Skin of body (tissue), 2 donors: ENCODE results near the gene LPCAT1. TPM values are rescaled to one million over a fixed set of nuclear protein-coding genes. Genes with fewer than 3 reads are reported as not detected.

Experiments
- DNase-seq: peaks from one replicate; lab custom pipeline; 2025; lab: John Stamatoyannopoulos, UW
- total RNA-seq: library from RNA; depleted of rRNA; stranded (reverse); fragments of >200 nt; gene quantifications from one replicate; pipeline ENCODE4 v1.2.3, GENCODE V29; 2014

Gene LPCAT1
- total RNA-seq, 1 donor from 2014 or later, result 25.1 TPM

GRCh38 chr5:1445313-1445688 is 78.5 kb downstream of the LPCAT1 start, which contains the start of gene SLC6A3:
SLC6A3 (minus strand) TSS chr5:1445440; CDS start chr5:1443197, 2,243 bp downstream.
- no peak for DNase-seq

DNA sequence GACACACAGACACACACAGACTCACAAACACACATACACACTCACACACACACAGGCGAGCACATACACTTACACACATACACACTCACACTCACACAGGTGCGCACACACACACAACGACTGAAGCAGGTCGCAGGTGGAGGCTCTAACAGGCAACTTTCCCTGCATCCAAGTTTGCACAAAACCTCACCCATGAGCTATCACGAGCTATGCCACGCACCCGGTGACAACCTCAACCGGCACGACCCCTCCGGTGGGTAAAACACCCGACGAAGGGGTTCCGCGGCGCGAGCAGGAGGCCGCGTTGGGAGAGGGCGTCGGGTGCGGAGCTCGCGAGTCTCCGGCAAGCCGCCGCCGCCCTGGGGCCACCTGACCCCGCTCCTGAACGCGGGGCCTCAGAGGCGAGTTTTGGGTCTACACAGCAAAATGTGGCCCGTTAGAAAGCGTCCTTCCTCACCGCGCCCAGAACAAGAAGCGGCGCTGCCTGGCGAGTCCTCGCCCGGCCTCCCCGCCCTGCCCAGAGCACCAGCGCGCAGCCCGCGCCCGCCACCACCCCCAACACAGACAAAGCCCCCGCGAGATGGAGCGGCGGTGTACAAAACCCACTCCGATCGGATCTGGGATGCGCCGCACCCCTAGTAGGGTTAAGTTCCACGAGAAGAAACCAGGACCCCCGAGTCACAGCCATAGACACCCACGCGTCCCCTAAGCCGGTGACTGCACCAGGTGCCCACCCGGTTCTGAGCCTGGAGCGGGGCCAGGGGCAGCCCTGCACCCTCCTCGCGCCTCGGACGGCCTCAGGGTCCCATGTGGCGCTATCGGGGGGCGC is 79.2 kb downstream of the LPCAT1 start:
- no peak for DNase-seq

DNA sequence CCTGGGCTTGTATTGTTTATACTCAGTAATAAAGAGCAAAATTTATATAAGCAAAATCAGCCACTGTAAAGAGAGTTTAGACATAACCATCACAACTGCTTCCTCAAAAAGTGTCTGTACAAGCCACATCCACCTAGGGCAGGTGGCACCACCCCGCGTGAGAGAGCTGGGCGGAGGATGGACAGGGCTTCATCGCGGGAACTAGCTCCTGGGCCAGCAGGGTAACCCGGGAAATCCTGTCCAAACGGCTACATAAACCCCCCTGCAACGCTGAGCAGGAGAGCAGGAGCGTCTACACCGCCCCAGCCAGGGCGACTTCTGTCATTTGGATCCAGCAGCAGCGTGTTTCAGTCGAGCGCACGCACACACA is 79.8 kb downstream of the LPCAT1 start:
- DNase-seq, result no peak

- DNase-seq, result no peak
Observed at GRCh38 chr5:1443171-1443570, 80.6 kb downstream of the LPCAT1 start.

- DNase-seq, result no peak
Observed at GRCh38 chr5:1442222-1443145, 81.3 kb downstream of the LPCAT1 start.

DNA sequence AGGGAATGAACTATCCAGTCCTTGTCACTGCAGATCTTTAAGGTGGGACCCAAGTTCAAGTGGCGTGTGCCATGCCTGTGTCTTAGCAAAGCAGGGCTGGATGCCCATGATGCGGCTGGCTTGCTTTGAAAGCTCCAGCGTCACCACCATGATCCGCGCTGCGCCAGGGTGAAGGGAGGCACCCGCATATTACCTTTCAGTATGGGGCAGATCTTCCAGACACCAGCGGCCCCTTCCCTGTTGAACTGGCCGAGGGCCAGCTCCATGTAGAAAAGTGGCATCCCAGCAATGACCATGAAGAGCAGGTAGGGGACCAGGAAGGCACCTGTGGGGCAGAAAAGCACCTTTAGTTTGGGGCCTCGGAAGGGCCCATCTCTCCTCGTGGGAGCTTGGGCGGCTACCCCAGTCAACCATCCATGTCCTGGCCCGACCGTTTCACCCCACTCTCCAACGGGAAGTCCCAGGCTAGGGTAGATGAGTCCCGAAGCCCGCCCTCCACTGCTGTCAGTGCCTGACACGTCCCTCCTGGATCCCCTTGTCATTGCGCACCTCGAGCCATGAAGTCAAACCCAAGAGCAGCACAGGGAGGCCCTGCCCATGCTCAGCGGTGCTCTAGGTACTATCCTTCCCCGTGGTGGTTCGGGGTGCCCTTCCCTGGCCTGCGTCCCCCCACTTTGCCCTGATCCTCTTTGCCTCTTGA is 82.4 kb downstream of the LPCAT1 start:
- DNase-seq, result no peak

DNA sequence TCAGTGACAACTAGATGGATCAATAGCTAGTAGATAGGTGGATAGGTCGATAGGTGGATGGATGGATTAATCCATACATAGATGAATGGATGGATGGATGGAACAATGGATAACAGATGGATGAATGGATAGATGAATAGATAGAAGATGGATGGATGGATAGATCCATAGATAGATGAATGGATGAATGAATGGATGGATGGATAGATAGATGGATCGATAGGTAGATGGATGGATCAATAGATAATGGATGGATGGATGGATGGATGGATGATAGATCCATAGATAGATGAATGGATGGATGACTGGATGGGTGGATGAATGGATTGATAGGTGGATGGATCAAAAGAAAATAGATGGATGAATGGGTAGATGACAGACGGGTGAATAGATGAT is 83.7 kb downstream of the LPCAT1 start:
- no peak for DNase-seq

DNA sequence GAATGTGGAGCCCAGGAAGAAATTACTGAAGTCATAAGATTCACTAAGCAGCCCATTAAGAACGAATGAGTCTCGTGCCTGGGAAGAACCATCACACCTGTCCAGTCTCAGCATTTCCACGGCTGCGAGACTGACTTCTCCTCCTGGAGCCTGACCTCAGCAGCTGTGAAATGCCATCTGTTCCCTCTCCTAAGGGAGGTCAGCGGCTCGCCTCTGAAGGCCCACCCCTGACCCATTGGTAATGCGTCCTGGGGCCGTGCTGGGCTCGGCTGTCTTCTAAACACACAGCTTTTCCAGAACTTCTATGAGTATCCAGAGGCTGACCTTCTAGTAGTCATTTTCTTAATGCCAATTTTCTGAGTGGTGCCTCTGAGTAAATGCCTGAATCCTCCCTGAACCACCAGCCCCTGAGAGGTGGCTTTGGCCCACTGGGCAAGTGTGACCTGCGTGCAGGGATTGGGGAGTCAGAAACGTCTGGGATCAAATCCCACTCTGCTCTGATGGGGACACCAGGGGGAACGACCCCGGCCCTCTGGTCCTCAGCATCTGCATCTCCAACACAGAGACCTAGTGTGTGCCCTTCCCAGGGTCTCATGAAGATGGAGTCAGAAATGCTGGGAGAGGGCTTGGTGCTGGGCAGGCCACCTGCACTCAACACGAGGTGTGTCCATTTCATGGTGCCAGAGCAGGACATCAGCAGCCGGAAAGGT is 84.2 kb downstream of the LPCAT1 start:
- DNase-seq, result no peak

GRCh38 chr5:1438871-1439270 is 84.9 kb downstream of the LPCAT1 start:
- no peak for DNase-seq

- DNase-seq, result no peak
Observed at GRCh38 chr5:1437876-1438559, 85.7 kb downstream of the LPCAT1 start.

DNA sequence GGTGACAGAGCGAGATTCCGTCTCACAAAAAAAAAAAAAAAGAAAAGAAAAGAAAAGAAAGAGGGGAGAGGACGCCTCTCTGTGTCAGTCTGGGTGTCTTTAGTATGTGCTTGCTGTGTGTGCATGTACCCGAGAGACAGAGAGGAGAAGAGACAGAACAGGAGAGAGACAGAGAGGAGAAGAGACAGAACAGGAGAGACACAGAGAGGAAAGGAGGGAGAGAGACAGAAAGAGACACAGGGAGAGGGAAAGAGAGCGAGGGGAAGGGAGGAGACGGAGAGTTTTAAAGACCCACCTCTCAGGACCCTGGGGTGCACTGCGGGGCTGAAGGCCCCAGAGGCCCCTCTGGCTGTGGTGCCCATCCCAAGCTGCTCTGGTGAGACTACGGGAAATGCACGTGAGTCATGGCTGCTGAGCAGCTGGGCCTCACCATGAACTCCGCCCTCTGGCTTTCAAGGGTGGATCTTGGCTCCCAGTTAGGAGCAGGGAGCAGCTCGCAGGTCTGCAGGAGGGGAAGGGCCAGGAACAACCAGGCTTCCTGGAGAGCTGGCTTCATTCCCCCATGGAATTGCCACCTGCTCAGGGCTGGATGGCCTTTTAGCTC is 86.4 kb downstream of the LPCAT1 start:
- DNase-seq, result no peak

DNA sequence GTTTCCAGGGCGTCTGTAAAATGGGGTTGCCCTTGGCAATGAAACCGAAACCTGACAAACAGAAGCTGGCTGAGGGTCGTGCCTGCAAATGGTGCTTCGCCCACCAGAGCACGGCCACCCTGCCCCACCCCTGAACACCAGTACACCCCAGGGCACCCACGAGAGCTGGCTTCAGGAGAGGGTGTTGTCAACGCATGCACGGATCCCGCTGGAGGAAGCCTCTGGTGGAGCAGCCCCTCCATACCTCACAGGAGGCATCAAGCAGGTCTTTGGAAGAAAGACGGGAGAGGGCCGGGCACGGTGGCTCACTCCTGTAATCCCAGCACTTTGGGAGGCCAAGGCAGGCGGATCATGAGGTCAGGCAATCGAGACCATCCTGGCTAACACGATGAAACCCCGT is 87.1 kb downstream of the LPCAT1 start:
- no peak for DNase-seq

DNA sequence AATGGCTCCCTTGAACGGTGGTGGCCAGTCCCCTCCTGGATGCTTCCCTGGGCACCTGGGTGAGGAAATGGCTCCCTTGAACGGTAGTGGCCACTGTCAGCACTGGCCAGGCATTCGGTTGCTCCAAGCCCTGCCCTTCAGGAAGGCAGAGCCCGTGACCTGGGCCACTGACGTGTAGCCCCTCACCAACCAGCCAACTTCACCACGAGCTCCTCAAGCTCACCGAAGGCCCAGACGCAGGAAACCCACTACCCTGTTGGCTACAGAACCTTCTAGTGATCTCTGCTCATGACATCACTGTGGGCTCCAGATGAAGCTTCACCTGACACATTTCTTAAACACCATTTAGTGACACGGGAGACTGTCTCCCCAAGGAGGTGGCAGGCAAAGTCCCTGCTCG is 87.7 kb downstream of the LPCAT1 start:
- DNase-seq, result no peak

- no peak for DNase-seq
Observed at GRCh38 chr5:1435369-1435768, 88.4 kb downstream of the LPCAT1 start.

DNA sequence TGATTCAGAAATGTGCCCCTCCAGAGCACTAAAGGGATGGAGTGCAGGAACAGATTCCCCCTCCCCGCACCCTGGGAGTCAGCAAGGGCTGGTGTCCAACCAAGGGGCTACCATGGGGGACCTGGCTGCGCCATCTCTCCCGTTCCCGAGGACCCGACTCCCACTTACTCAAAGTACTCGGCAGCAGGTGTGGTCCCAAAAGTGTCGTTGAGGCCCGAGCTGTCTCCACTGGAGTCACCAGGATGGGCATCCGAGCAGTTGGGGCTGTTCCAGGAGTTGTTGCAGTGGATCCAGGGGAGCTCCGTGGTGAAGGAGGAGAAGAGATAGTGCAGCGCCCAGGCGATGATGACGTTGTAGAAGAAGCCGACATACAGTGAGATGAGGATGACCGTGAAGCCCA is 91.5 kb downstream of the LPCAT1 start:
- no peak for DNase-seq

- no peak for DNase-seq
Observed at GRCh38 chr5:1431896-1432295, 91.9 kb downstream of the LPCAT1 start.

GRCh38 chr5:1431021-1431811 is 92.5 kb downstream of the LPCAT1 start:
- DNase-seq, result no peak

- DNase-seq, result no peak
Observed at GRCh38 chr5:1430121-1430795, 93.5 kb downstream of the LPCAT1 start.

- DNase-seq, result no peak
Observed at GRCh38 chr5:1429496-1429895, 94.3 kb downstream of the LPCAT1 start.
